HEK293T (cell line): ENCODE data around the gene RCOR3.

Experiments
- ELF4 ChIP-seq: fragments of 450-650 bp; IDR thresholded peaks from 2 replicates; pipeline ENCODE4 v1.6.1; 2017; ENCODE audit warnings: antibody characterized with exemption
- FOXA1 ChIP-seq: fragments of 450-650 bp; IDR thresholded peaks from 2 replicates; pipeline ENCODE4 v1.6.1; 2016; ENCODE audit warnings: mild to moderate bottlenecking
- FOXM1 ChIP-seq: fragments of 450-650 bp; IDR thresholded peaks from 2 replicates; pipeline ENCODE4 v1.6.1; 2017; ENCODE audit warnings: mild to moderate bottlenecking, borderline replicate concordance
- HDGF ChIP-seq: fragments of 450-650 bp; IDR thresholded peaks from 2 replicates; pipeline ENCODE4 v1.6.1; 2017; ENCODE audit warnings: antibody characterized with exemption, borderline replicate concordance
- LEF1 ChIP-seq: fragments of 450-650 bp; IDR thresholded peaks from 2 replicates; pipeline ENCODE4 v1.6.1; 2017; ENCODE audit warnings: mild to moderate bottlenecking, borderline replicate concordance
- SP1 ChIP-seq: fragments of 450-650 bp; IDR thresholded peaks from 2 replicates; pipeline ENCODE4 v1.6.1; 2017
- TARDBP ChIP-seq: fragments of 450-650 bp; IDR thresholded peaks from 2 replicates; pipeline ENCODE4 v1.6.1; 2016
- ZNF384 ChIP-seq: fragments of 450-650 bp; IDR thresholded peaks from 2 replicates; pipeline ENCODE4 v1.6.1; 2016
- TF ChIP-seq, protein P1 (sequence below): fragments of 450-650 bp; IDR thresholded peaks from 2 replicates; pipeline ENCODE4 v1.6.1; 2016

DNA sequence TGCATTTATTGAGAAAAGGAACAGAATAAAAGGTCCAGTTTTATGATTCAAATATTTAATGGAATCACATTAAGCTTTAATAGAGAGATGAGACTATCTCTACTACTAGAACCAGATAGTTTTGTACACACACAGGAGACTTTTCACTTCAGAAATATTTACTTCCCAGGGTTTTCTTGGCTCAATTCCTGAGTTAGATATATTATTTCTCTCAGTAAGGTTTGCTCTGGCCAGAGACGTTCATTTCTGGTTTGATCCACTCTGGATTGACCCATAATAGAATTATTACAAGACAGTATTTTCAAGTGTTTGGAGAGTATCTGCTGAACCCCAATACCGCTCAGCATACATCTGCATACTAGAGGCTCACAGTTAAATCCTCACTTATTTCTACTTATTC is 1.3 kb upstream of the RCOR3 start:
- TF ChIP-seq LEF1: no peak
- TF ChIP-seq, protein P1, sequence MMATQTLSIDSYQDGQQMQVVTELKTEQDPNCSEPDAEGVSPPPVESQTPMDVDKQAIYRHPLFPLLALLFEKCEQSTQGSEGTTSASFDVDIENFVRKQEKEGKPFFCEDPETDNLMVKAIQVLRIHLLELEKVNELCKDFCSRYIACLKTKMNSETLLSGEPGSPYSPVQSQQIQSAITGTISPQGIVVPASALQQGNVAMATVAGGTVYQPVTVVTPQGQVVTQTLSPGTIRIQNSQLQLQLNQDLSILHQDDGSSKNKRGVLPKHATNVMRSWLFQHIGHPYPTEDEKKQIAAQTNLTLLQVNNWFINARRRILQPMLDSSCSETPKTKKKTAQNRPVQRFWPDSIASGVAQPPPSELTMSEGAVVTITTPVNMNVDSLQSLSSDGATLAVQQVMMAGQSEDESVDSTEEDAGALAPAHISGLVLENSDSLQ: no peak
- TF ChIP-seq HDGF: no peak
- no peak for TF ChIP-seq TARDBP
- TF ChIP-seq FOXM1: no peak
- TF ChIP-seq ELF4: no peak
- no peak for TF ChIP-seq SP1
- TF ChIP-seq FOXA1: no peak
- TF ChIP-seq ZNF384: no peak
